GM10248 (cell line): ENCODE results near the gene MED25.
A peak's percentile ranks its signal among the peaks of the same experiment; 100 is the strongest.

Experiments
- CTCF ChIA-PET: fragments of 300-600 bp; sonication (Branson Sonifier 250); formaldehyde crosslinking; extraction: SDS; loops from one replicate; lab custom pipeline; 2021; ENCODE audit warnings: antibody characterized with exemption; lab: Yijun Ruan, JAX
- POLR2A ChIA-PET: fragments of 350-650 bp; sonication (Branson Sonifier 250); formaldehyde crosslinking; extraction: SDS; loops from one replicate; lab custom pipeline; 2020; ENCODE audit warnings: antibody characterized with exemption; lab: Yijun Ruan, JAX
- DNase-seq: peaks from one replicate; pipeline ENCODE4 v3.0.0; 2012; ENCODE audit errors: extremely low spot score
- TF ChIP-seq, protein P1 (sequence below): IDR thresholded peaks from 2 replicates; pipeline ENCODE4 v1.5.1; 2012; ENCODE audit warnings: mild to moderate bottlenecking, low read depth; ENCODE audit errors: extremely low read depth, missing control alignments, control extremely low read depth

The MED25 gene

DNA sequence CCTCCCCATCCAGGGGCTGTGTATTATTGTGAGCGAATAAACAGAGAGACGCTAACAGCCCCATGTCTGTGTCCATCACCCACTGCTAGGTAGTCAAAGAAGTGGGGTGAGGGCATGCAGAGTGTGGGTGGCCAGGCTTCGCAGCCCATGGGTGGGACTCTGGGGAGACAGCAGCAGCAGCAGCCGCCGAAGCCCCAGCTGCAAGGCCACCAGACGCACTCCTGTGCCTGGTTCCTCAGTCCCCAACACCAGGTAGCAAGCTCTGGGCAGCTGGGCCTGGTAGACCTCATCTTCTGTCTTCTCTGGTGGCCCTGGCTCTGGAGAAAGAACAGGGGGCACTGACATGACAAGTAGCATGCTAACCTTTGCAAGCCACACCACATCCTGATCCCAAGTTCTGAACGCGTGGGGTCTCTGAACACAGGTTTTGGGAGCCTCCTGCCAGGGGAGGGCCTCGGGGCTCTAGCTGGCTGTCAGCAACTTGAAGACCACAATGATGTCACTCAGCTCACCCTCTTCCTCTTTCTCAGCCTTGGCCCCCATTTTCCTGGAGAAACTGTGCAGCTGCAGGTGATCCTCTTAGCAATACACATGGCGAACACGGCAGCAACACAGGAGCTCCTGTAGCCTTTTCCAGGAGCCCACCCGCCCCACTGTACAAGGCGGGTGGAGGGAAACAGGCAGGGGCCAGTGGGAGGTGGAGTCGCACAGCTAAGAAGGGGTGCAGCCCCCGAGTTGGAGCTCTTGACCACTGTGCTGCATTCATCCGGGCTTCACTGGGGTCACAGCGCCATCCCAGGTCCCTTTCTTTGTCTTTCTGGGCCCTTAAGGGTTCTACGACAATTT lies 10.8 kb upstream of the MED25 start:
- TF ChIP-seq, protein P1, sequence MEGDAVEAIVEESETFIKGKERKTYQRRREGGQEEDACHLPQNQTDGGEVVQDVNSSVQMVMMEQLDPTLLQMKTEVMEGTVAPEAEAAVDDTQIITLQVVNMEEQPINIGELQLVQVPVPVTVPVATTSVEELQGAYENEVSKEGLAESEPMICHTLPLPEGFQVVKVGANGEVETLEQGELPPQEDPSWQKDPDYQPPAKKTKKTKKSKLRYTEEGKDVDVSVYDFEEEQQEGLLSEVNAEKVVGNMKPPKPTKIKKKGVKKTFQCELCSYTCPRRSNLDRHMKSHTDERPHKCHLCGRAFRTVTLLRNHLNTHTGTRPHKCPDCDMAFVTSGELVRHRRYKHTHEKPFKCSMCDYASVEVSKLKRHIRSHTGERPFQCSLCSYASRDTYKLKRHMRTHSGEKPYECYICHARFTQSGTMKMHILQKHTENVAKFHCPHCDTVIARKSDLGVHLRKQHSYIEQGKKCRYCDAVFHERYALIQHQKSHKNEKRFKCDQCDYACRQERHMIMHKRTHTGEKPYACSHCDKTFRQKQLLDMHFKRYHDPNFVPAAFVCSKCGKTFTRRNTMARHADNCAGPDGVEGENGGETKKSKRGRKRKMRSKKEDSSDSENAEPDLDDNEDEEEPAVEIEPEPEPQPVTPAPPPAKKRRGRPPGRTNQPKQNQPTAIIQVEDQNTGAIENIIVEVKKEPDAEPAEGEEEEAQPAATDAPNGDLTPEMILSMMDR: no peak
- POLR2A ChIA-PET: no interaction called here
- CTCF ChIA-PET: interaction anchor here (1.0 kb wide), 1 partner anchor 13 kb away, joined by 3 read pairs; no protein-coding TSS in a partner anchor
- DNase-seq: no peak

DNA sequence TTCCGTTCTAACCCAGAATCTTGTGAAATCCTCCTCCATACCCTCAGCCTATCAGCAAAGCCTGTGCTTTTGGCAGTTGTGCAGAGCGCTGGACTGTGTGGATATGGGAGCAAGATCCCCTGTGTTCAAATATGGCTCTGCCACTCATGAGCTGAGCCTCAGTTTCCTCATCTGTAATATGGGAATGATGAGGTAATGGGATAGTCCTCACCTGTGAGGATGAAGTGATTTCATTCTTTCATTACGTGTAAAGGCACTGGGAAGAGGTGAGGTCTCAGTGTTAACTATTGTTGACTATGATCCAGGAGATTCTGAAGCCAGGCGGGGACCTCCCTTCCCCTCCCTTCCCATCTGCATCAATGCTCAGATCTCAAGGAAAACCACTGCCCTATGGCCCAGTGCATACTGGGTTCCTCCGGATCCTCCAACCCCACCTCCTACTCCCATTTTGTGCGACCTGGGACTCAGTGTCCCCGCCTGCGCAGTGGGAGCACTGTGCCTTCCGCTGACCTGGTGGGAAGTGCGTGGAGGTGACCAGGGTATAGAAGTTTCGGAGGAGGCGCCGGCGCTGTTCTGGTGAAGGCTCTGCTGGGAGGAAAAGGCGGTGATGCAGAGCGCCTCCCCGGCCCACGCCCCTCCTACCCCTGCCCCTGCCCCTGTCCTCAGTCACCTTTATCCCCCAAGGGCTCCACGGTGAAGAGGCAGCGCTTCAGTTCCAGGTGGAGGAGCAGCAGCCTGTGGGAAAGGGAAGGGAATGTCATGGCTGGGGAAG lies 10.0 kb upstream of the MED25 start:
- TF ChIP-seq, protein P1: no peak
- DNase-seq: no peak
- CTCF ChIA-PET: no interaction called here
- POLR2A ChIA-PET: interaction anchor here (1.0 kb wide), 1 partner anchor 121 kb away, joined by 4 read pairs; the partner anchor contains the start of genes ATF5 and NUP62

DNA sequence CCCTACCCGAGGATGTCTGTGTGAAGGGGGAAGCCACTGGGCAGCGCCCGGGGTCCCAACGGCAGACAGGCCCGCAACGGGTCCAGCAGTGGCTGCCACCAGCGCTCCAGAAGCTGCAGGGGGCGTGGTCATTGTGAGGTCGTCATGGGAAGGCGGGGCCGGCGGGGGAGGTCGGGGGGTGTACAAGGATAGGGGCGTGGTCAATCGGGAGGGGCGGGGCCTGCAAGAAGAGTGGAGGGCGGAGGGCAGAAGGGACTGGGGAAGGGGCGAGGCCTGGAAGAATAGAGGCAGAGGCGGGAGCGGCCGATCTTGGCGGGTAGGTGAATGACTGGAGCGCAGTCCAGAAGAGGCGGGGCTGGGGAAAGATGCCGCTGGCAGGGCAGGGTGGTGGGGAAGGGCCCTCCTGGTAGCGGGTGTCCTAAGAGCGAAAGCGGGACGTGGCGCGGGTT lies 9.4 kb upstream of the MED25 start:
- TF ChIP-seq, protein P1: no peak
- ChIA-PET POLR2A (interaction anchor here (1.0 kb wide), 1 partner anchor 121 kb away, joined by 4 read pairs; the partner anchor contains the start of genes ATF5 and NUP62), CTCF (no interaction called here)
- peak; percentile 87 for DNase-seq

DNA sequence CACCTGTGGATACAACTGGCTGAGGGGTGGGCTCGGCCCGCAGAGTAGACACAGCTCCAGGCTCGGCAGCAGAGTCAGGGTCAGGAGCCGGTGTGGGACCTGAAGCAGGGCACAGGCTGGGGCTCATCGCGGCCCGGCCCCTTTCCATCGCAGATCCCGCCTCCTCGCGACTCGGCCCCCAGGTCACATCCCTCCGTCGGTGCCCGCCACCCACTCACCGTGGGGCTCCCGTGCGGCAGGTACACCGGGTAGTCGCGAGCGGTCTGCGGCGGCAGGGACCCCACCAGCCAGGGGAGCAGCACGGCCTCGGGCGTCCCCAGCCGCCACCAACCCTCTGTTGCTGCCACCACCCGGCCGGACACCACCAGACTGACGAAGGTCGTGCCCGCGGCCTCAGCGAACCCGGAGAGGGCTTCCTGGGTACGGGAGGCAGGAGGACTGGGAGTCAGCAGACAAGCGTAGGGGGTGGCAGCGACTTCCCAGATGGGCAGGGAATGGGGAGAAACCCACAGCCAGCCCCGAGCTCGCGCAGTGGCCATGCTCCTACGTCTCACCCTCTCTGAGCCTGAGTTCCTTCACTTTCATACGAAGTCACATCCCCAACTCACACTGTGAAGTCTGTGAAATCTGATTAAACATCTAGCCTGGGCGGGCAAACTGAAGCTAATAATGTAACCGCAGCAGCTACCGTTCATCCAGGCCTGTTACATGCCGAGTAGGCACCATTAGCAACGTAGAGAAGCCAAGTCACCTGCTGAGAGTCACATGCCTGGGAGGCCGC lies 8.7 kb upstream of the MED25 start:
- ChIA-PET CTCF (interaction anchor here (1.1 to 1.2 kb wide), 2 partner anchors 9 to 25 kb away, joined by 3 read pairs; partner anchors contain the start of gene MED25), POLR2A (no interaction called here)
- no peak for DNase-seq
- TF ChIP-seq, protein P1: no peak

DNA sequence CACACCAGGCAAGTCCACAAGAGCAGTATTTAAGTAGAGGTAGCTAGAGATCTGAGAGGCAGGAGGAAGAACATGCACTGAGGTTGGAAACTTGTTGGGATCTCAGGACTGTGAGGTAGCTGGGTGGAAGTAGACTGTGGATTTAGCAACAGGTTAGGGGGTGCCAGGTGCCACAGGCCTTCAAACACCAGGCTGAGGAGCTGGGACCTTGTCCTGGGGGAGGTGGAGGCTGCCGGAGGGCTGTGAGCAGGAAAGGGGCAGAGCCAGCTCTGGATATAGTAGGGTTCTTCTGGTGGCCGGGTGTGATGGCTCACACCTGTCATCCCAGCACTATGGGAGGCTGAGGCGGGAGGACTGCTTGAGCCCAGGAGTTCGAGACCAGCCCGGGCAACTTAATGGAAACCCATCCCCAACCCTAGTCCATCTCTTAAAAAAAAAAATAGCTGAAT lies 8.1 kb upstream of the MED25 start:
- ChIA-PET CTCF (interaction anchor here (1.0 to 1.2 kb wide), 3 partner anchors 8 to 138 kb away, joined by 3 read pairs; partner anchors contain the start of gene MED25), POLR2A (no interaction called here)
- TF ChIP-seq, protein P1: no peak
- no peak for DNase-seq

DNA sequence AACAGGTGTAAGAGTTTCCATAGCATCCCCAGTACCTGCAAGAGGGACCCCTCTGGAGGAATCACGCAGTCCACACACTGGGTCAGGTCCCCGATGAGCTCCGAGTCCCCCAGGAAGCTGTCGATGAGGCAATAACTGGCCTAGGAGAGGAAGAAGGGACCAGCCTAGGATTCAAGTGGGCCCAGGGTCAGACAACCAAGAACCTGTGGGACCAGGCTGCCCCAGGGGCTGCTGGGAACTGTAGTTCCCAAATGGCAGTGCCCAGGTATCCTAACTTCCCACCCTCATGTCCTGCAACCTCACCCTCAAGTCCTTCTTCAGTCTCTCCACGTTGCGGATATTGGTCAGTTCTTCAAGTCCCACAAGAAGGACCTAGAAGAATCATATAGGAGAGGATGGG lies 6.8 kb upstream of the MED25 start:
- no peak for DNase-seq
- TF ChIP-seq, protein P1: no peak
- ChIA-PET POLR2A (no interaction called here), CTCF (no interaction called here)
